ENCODE data around the gene ZNF691. TPM values are rescaled to one million over a fixed set of nuclear protein-coding genes. Genes with fewer than 3 reads are reported as not detected.

ZNF691 gene
- polyA plus RNA-seq, 1 experiment = 5.6 TPM

- Histone ChIP-seq H3K9me3 (ENCODE audit: control insufficient read depth, insufficient read depth, low read length) (no peaks in the 10 kb centered on the region), H3K27me3 (ENCODE audit: control insufficient read depth, insufficient read depth, low read length) (no peaks in the 10 kb centered on the region), H3K27ac (ENCODE audit: low read depth, low read length) (no peak overlapping the region), H3K4me3 (ENCODE audit: low read depth, low read length) (no peak overlapping the region)
- no peak for TF ChIP-seq CTCF (IDR thresholded peaks at IDR 0.05; ENCODE audit: low read depth, low read length)
- CTCF ChIA-PET = interaction anchor here (0.6 to 3.3 kb wide), 4 partner anchors 25 to 252 kb away, joined by 3 to 18 read pairs (median 4); partner anchors contain the start of gene ZNF691
- POLR2A ChIA-PET = interaction anchor here (0.6 to 0.7 kb wide), 3 partner anchors 15 to 497 kb away, joined by 4 read pairs; no protein-coding TSS in a partner anchor
- no peak for DNase-seq (ENCODE audit: low read depth, low spot score)
Observed at GRCh38 chr1:42821690-42822089, 24.7 kb upstream of the ZNF691 start.

GRCh38 chr1:42822800-42823392 is 23.5 kb upstream of the ZNF691 start:
- Histone ChIP-seq H3K4me3 (ENCODE audit: low read depth, low read length) (no peak overlapping the region), H3K9me3 (ENCODE audit: control insufficient read depth, insufficient read depth, low read length) (no peaks in the 10 kb centered on the region), H3K27ac (ENCODE audit: low read depth, low read length) (no peak overlapping the region), H3K27me3 (ENCODE audit: control insufficient read depth, insufficient read depth, low read length) (no peaks in the 10 kb centered on the region)
- ChIA-PET CTCF (interaction anchor here (0.9 to 3.3 kb wide), 2 partner anchors 23 to 45 kb away, joined by 3 to 18 read pairs; partner anchors contain the start of gene ZNF691), POLR2A (no interaction called here)
- TF ChIP-seq CTCF (IDR thresholded peaks at IDR 0.05; ENCODE audit: low read depth, low read length) = no peak
- DNase-seq (ENCODE audit: low read depth, low spot score) = no peak

- ChIA-PET CTCF (interaction anchor here (1.3 to 2.3 kb wide), 2 partner anchors 22 to 59 kb away, joined by 3 to 8 read pairs; partner anchors contain the start of gene ZNF691), POLR2A (interaction anchor here (1.5 kb wide), 1 partner anchor 22 kb away, joined by 4 read pairs; the partner anchor contains the start of gene ZNF691)
- Histone ChIP-seq H3K27me3 (ENCODE audit: control insufficient read depth, insufficient read depth, low read length) (no peaks in the 10 kb centered on the region), H3K27ac (ENCODE audit: low read depth, low read length) (no peak overlapping the region), H3K9me3 (ENCODE audit: control insufficient read depth, insufficient read depth, low read length) (no peaks in the 10 kb centered on the region), H3K4me3 (ENCODE audit: low read depth, low read length) (no peak overlapping the region)
- DNase-seq (ENCODE audit: low read depth, low spot score) = no peak
- no peak for TF ChIP-seq CTCF (IDR thresholded peaks at IDR 0.05; ENCODE audit: low read depth, low read length)
Observed at GRCh38 chr1:42824481-42825035, 21.9 kb upstream of the ZNF691 start.

- no peak for DNase-seq (ENCODE audit: low read depth, low spot score)
- no peak overlapping the region for H3K27ac ChIP-seq (ENCODE audit: low read depth, low read length)
- H3K27me3 ChIP-seq (ENCODE audit: control insufficient read depth, insufficient read depth, low read length) = no peaks in the 10 kb centered on the region
- CTCF ChIA-PET = interaction anchor here (1.3 to 2.3 kb wide), 2 partner anchors 21 to 59 kb away, joined by 3 to 8 read pairs; partner anchors contain the start of gene ZNF691
- H3K4me3 ChIP-seq (ENCODE audit: low read depth, low read length) = no peak overlapping the region
- no peak for TF ChIP-seq CTCF (IDR thresholded peaks at IDR 0.05; ENCODE audit: low read depth, low read length)
- H3K9me3 ChIP-seq (ENCODE audit: control insufficient read depth, insufficient read depth, low read length) = no peaks in the 10 kb centered on the region
- POLR2A ChIA-PET = interaction anchor here (1.5 kb wide), 1 partner anchor 21 kb away, joined by 4 read pairs; the partner anchor contains the start of gene ZNF691
Observed at GRCh38 chr1:42825036-42825851, 21.2 kb upstream of the ZNF691 start.
